Smooth muscle cell (in vitro differentiated cells): Measurements from ENCODE around the gene UBR3. TPM values are rescaled to one million over a fixed set of nuclear protein-coding genes. Genes with fewer than 3 reads are reported as not detected.
"Not testable (repeated sequence)": the region's sequence is repeated elsewhere in the genome, so short reads cannot be mapped to it uniquely, and the experiment has no call there.

ENCODE experiments used
- DNase-seq: peaks from one replicate; lab custom pipeline; 2025; ENCODE audit not compliant: unreplicated experiment; lab: John Stamatoyannopoulos, UW
- H2AFZ ChIP-seq: fragments of 200-600 bp; sonication (generic); 2 replicates; pipeline ENCODE4 v1.6.0; 2016; ENCODE audit warnings: antibody characterized with exemption, low read depth, mild to moderate bottlenecking
- H3F3A ChIP-seq: fragments of 200-600 bp; sonication (generic); 2 replicates; pipeline ENCODE4 v1.6.0; 2017; ENCODE audit warnings: antibody characterized with exemption, low read depth
- H3K27ac ChIP-seq: fragments of 200-600 bp; sonication (generic); 2 replicates; pipeline ENCODE4 v1.5.1; 2016; ENCODE audit warnings: low read depth, mild to moderate bottlenecking
- H3K27me3 ChIP-seq: fragments of 200-600 bp; sonication (generic); 2 replicates; pipeline ENCODE4 v1.6.1; 2016; ENCODE audit warnings: low read depth, mild to moderate bottlenecking
- H3K36me3 ChIP-seq: fragments of 200-600 bp; sonication (generic); 2 replicates; pipeline ENCODE4 v1.5.1; 2016; ENCODE audit warnings: low read depth
- H3K4me1 ChIP-seq: fragments of 200-600 bp; sonication (generic); 2 replicates; pipeline ENCODE4 v1.5.1; 2016; ENCODE audit warnings: low read depth
- H3K4me2 ChIP-seq: fragments of 200-600 bp; sonication (generic); 2 replicates; pipeline ENCODE4 v1.6.0; 2016; ENCODE audit warnings: mild to moderate bottlenecking
- H3K4me3 ChIP-seq: fragments of 200-600 bp; sonication (generic); 2 replicates; pipeline ENCODE4 v1.5.1; 2016; ENCODE audit warnings: mild to moderate bottlenecking
- H3K79me2 ChIP-seq: fragments of 200-600 bp; sonication (generic); 2 replicates; pipeline ENCODE4 v1.6.0; 2016; ENCODE audit warnings: low read depth, mild to moderate bottlenecking
- H3K9ac ChIP-seq: fragments of 200-600 bp; sonication (generic); 2 replicates; pipeline ENCODE4 v1.6.0; 2016; ENCODE audit warnings: low read depth
- H3K9me3 ChIP-seq: fragments of 200-600 bp; sonication (generic); replicated peaks from 2 replicates; pipeline ENCODE4 v1.5.1; 2016; ENCODE audit warnings: low read depth
- H4K20me1 ChIP-seq: fragments of 200-600 bp; sonication (generic); 2 replicates; pipeline ENCODE4 v1.6.0; 2016; ENCODE audit warnings: low read depth
- CTCF ChIP-seq: fragments of 200-600 bp; sonication (generic); IDR thresholded peaks from 2 replicates; pipeline ENCODE4 v1.5.1; 2017; ENCODE audit warnings: borderline replicate concordance, mild to moderate bottlenecking, antibody characterized with exemption; ENCODE audit not compliant: insufficient read depth, poor library complexity, severe bottlenecking
- WGBS: methylation state at CpG from one replicate; pipeline ENCODE4 v1.1.7; 2016; ENCODE audit warnings: low lambda C conversion rate; 5-methylcytosine and 5-hydroxymethylcytosine counted together
- polyA plus RNA-seq: library from polyadenylated mRNA; unstranded; fragments of >200 nt; fragmentation: Nextera tagmentation; extraction: Ambion mirVana; gene quantifications from 2 replicates; pipeline ENCODE4 v1.2.1, GENCODE V29; 2016
- total RNA-seq: library from RNA; depleted of rRNA; stranded (reverse); fragments of >200 nt; gene quantifications from 2 replicates; pipeline ENCODE4 v1.2.3, GENCODE V29; 2014

The UBR3 gene
- total and polyA plus RNA-seq, 2 experiments from 2014 or later, result 7.0 to 35.1 TPM

- 89% methylated on average over 4 of the region's 4 CpGs for WGBS
- Histone ChIP-seq H3K4me1 (peaks cover under 1% of the 10 kb centered on the region), H3K9me3 (no peaks in the 10 kb centered on the region), H3K36me3 (no peaks in the 10 kb centered on the region), H4K20me1 (peaks cover 63% of the 10 kb centered on the region), H3K79me2 (peaks cover 65% of the 10 kb centered on the region), H3K4me2 (no peak overlapping the region), H3K27me3 (no peaks in the 10 kb centered on the region), H3K27ac (no peak overlapping the region), H3F3A (no peaks in the 10 kb centered on the region), H2AFZ (no peak overlapping the region), H3K4me3 (no peak overlapping the region), H3K9ac (no peak overlapping the region)
- TF ChIP-seq CTCF, result no peak
- no peak for DNase-seq
These were observed 32.9 kb downstream of the UBR3 start for GRCh38 chr2:169860149-169860548.

- H3F3A ChIP-seq, result no peaks in the 10 kb centered on the region
- no peaks in the 10 kb centered on the region for H3K27me3 ChIP-seq
- peaks cover 83% of the 10 kb centered on the region for H3K79me2 ChIP-seq
- H4K20me1 ChIP-seq, result peaks cover 85% of the 10 kb centered on the region
- H2AFZ ChIP-seq, result no peak overlapping the region
- H3K9me3 ChIP-seq, result no peaks in the 10 kb centered on the region
- WGBS, result 96% methylated on average over 2 of the region's 2 CpGs
- no peak overlapping the region for H3K4me2 ChIP-seq
- H3K36me3 ChIP-seq, result no peaks in the 10 kb centered on the region
- no peak for DNase-seq
- no peak overlapping the region for H3K4me3 ChIP-seq
- no peak overlapping the region for H3K9ac ChIP-seq
- no peak for TF ChIP-seq CTCF
- H3K27ac ChIP-seq, result no peak overlapping the region
- no peaks in the 10 kb centered on the region for H3K4me1 ChIP-seq
These were observed 35.6 kb downstream of the UBR3 start for GRCh38 chr2:169862816-169863215.

- DNase-seq, result no peak
- H3K4me3 ChIP-seq, result no peak overlapping the region
- H3K9ac ChIP-seq, result no peak overlapping the region
- no peak overlapping the region for H3K4me2 ChIP-seq
- TF ChIP-seq CTCF, result no peak
- H3K27ac ChIP-seq, result no peak overlapping the region
- H3K36me3 ChIP-seq, result no peaks in the 10 kb centered on the region
- H3K27me3 ChIP-seq, result no peaks in the 10 kb centered on the region
- 56% methylated on average over 2 of the region's 2 CpGs for WGBS
- H3F3A ChIP-seq, result no peaks in the 10 kb centered on the region
- H4K20me1 ChIP-seq, result peaks cover 92% of the 10 kb centered on the region
- peaks cover 77% of the 10 kb centered on the region for H3K79me2 ChIP-seq
- no peaks in the 10 kb centered on the region for H3K4me1 ChIP-seq
- H2AFZ ChIP-seq, result no peak overlapping the region
- no peaks in the 10 kb centered on the region for H3K9me3 ChIP-seq
These were observed 38.2 kb downstream of the UBR3 start for GRCh38 chr2:169865492-169865891.

GRCh38 chr2:169866230-169866629 lies 39.0 kb downstream of the UBR3 start:
- WGBS, result 87% methylated on average over 6 of the region's 6 CpGs
- H4K20me1 ChIP-seq, result peaks cover 88% of the 10 kb centered on the region
- H3K79me2 ChIP-seq, result peaks cover 75% of the 10 kb centered on the region
- H3K4me1 ChIP-seq, H3K4me3 ChIP-seq, H3K9ac ChIP-seq, H2AFZ ChIP-seq, H3K27me3 ChIP-seq, H3K4me2 ChIP-seq, H3K36me3 ChIP-seq, H3F3A ChIP-seq, H3K27ac ChIP-seq, DNase-seq, H3K9me3 ChIP-seq: not testable (repeated sequence)
